Esophagus muscularis mucosa (tissue), 4 donors: ENCODE data around the gene CHRDL1. TPM values are rescaled to one million over a fixed set of nuclear protein-coding genes. Genes with fewer than 3 reads are reported as not detected.

Source experiments
- DNase-seq: peaks from one replicate; pipeline ENCODE4 v3.0.0-alpha.2; 2017; ENCODE audit errors: extremely low spot score
- H3K27ac ChIP-seq, 4 donors: fragments of 200-600 bp; sonication (generic); replicated peaks in 1 of 4; 1 replicate in 3 of 4; 2 replicates in 1 of 4; pipeline ENCODE4 v1.5.1; 2016 to 2019; ENCODE audit warnings: mild to moderate bottlenecking in 1 of 4
- H3K27me3 ChIP-seq, 4 donors: fragments of 200-600 bp; sonication (generic); one replicate each; pipeline versions ENCODE4 v1.5.1 to v1.6.0; 2016 to 2019
- H3K36me3 ChIP-seq, 4 donors: fragments of 200-600 bp; sonication (generic); one replicate each; pipeline ENCODE4 v1.5.1; 2016 to 2019
- H3K4me1 ChIP-seq, 4 donors: fragments of 200-600 bp; sonication (generic); one replicate each; pipeline ENCODE4 v1.5.1; 2016 to 2019
- H3K4me3 ChIP-seq, 4 donors: fragments of 200-600 bp; sonication (generic); 1 replicate in 2 of 4; 2 replicates in 2 of 4; pipeline ENCODE4 v1.5.1; 2016 to 2019; ENCODE audit warnings: mild to moderate bottlenecking in 4 of 4, moderate library complexity in 1 of 4
- H3K9me3 ChIP-seq, 4 donors: fragments of 200-600 bp; sonication (generic); 1 replicate in 3 of 4; 2 replicates in 1 of 4; pipeline ENCODE4 v1.5.1; 2016 to 2019
- CTCF ChIP-seq, 3 experiments: fragments of 200-600 bp in 2 of 3; fragments of 450-650 bp in 1 of 3; sonication (generic) in 2 of 3; IDR thresholded peaks; one replicate each; pipeline ENCODE4 v1.5.1; 2017 to 2019; ENCODE audit warnings: antibody characterized with exemption in 3 of 3, mild to moderate bottlenecking in 2 of 3, moderate library complexity in 1 of 3
- EP300 ChIP-seq: sonication (generic); formaldehyde crosslinking; IDR thresholded peaks from one replicate; pipeline ENCODE4 v1.6.1; 2017; ENCODE audit warnings: antibody characterized with exemption
- POLR2A ChIP-seq: fragments of 450-650 bp; IDR thresholded peaks from one replicate; pipeline ENCODE4 v1.6.1; 2017; ENCODE audit warnings: antibody characterized with exemption, moderate library complexity, mild to moderate bottlenecking, low read depth
- POLR2AphosphoS5 ChIP-seq, 2 donors: sonication (generic); formaldehyde crosslinking; IDR thresholded peaks; one replicate each; pipeline ENCODE4 v1.6.1; 2017; ENCODE audit warnings: antibody characterized with exemption in 2 of 2
- WGBS: methylation state at CpG from one replicate; pipeline ENCODE4 v1.1.5; 2018; 5-methylcytosine and 5-hydroxymethylcytosine counted together
- intact Hi-C: fragments of 100-400 bp; cut with DNase I; formaldehyde crosslinking; loops from one replicate; pipeline ENCODE4 v1.15.1; 2023
- total RNA-seq, 4 donors: library from RNA; depleted of rRNA; stranded (reverse); fragments of >200 nt; gene quantifications; one replicate each; pipeline versions ENCODE4 v1.1.0 to v1.2.1, GENCODE V29; 2016

Gene CHRDL1
- total RNA-seq, 4 donors from 2014 or later = 202 to 346 (median 222) TPM

GRCh38 chrX:110755611-110756010 lies 40.0 kb downstream of the CHRDL1 start:
- 86% methylated on average over 3 of the region's 3 CpGs for WGBS
- DNase-seq = no peak
- peaks cover 0 to 25% (median 15%) of the 10 kb centered on the region in 4 donors for H3K4me1 ChIP-seq
- H3K36me3 ChIP-seq = no peaks in the 10 kb centered on the region
- intact Hi-C loops = no loop called here
- no peak for TF ChIP-seq EP300
- no peak for TF ChIP-seq POLR2A
- TF ChIP-seq CTCF (IDR thresholded peaks at IDR 0.05) = no peak
- TF ChIP-seq POLR2AphosphoS5 (IDR thresholded peaks at IDR 0.05) = no peak
- no peaks in the 10 kb centered on the region for H3K9me3 ChIP-seq
- H3K4me3 ChIP-seq = no peak overlapping the region
- H3K27ac ChIP-seq = no peak overlapping the region
- no peaks in the 10 kb centered on the region for H3K27me3 ChIP-seq

GRCh38 chrX:110755061-110755460 lies 40.6 kb downstream of the CHRDL1 start:
- whole genome bisulfite sequencing = 62% methylated on average over 3 of the region's 3 CpGs

GRCh38 chrX:110750526-110751189 lies 45.0 kb downstream of the CHRDL1 start:
- Histone ChIP-seq H3K27me3 (no peaks in the 10 kb centered on the region), H3K27ac (no peak overlapping the region), H3K9me3 (no peaks in the 10 kb centered on the region), H3K36me3 (no peaks in the 10 kb centered on the region), H3K4me1 (peaks cover 0 to 42% (median 31%) of the 10 kb centered on the region in 4 donors), H3K4me3 (no peak overlapping the region)
- no peak for TF ChIP-seq EP300
- no peak for TF ChIP-seq POLR2AphosphoS5 (IDR thresholded peaks at IDR 0.05)
- no peak for TF ChIP-seq POLR2A
- TF ChIP-seq CTCF (IDR thresholded peaks at IDR 0.05) = no peak
- DNase-seq = no peak
- 52% methylated on average over 7 of the region's 7 CpGs for WGBS
- intact Hi-C loops = no loop called here

More at GRCh38 chrX:110755061-110755460, 40.6 kb downstream of the CHRDL1 start:
- DNase-seq = no peak
- H3K27ac ChIP-seq = no peak overlapping the region
- H3K36me3 ChIP-seq = no peaks in the 10 kb centered on the region
- H3K27me3 ChIP-seq = no peaks in the 10 kb centered on the region
- H3K9me3 ChIP-seq = no peaks in the 10 kb centered on the region
- H3K4me1 ChIP-seq = peaks cover 0 to 29% (median 18%) of the 10 kb centered on the region in 4 donors
- intact Hi-C loops = no loop called here
- no peak for TF ChIP-seq CTCF (IDR thresholded peaks at IDR 0.05)
- TF ChIP-seq POLR2AphosphoS5 (IDR thresholded peaks at IDR 0.05) = no peak
- no peak for TF ChIP-seq EP300
- no peak for TF ChIP-seq POLR2A
- H3K4me3 ChIP-seq = no peak overlapping the region

GRCh38 chrX:110748256-110748806 lies 47.3 kb downstream of the CHRDL1 start:
- no peak overlapping the region for H3K4me3 ChIP-seq
- TF ChIP-seq EP300 (no peak), CTCF (IDR thresholded peaks at IDR 0.05) (no peak), POLR2AphosphoS5 (IDR thresholded peaks at IDR 0.05) (no peak)
- H3K27me3 ChIP-seq = no peaks in the 10 kb centered on the region
- no peak overlapping the region for H3K27ac ChIP-seq
- H3K36me3 ChIP-seq = no peaks in the 10 kb centered on the region
- H3K4me1 ChIP-seq = peaks cover 3 to 62% (median 54%) of the 10 kb centered on the region in 4 donors
- intact Hi-C loops = no loop called here
- no peaks in the 10 kb centered on the region for H3K9me3 ChIP-seq
- WGBS = 69% methylated on average over 3 of the region's 3 CpGs
- no peak for DNase-seq
